ENCODE results near the gene PCYT1A. TPM values are rescaled to one million over a fixed set of nuclear protein-coding genes. Genes with fewer than 3 reads are reported as not detected.
A peak's percentile ranks its signal among the peaks of the same experiment; 100 is the strongest.

Gene PCYT1A
- 99.4 and 118 TPM in 2 replicates for total RNA-seq (2012; rRNA removed)

- Histone ChIP-seq H3K4me2 (ENCODE audit: low read length) (peak within 1 kb of the TSS; percentile 84), H3K4me3 (ENCODE audit: low read length) (peak within 1 kb of the TSS; percentile 93), H3K9me3 (replicated peaks; ENCODE audit: low read length) (no peaks in the 10 kb centered on the region), H3K27me3 (ENCODE audit: control insufficient read depth, insufficient read depth, low read length) (no peaks in the 10 kb centered on the region), H3K36me3 (ENCODE audit: insufficient read depth, low read length) (peaks cover 7% of the 10 kb centered on the region), H3K9ac (ENCODE audit: low read depth, low read length) (peak within 1 kb of the TSS; percentile 94), H3K4me1 (ENCODE audit: control insufficient read depth, insufficient read depth, low read length) (peaks cover 21% of the 10 kb centered on the region)
Measured at GRCh38 chr3:196287440-196288140, at the start of gene PCYT1A. TSS of gene PCYT1A (minus strand) at chr3:196287726. CDS start at chr3:196270531, 17,195 bp downstream.

- peaks cover 38% of the 10 kb centered on the region for H3K4me1 ChIP-seq (ENCODE audit: control insufficient read depth, insufficient read depth, low read length)
- H3K9me3 ChIP-seq (replicated peaks; ENCODE audit: low read length): no peaks in the 10 kb centered on the region
- H3K27me3 ChIP-seq (ENCODE audit: control insufficient read depth, insufficient read depth, low read length): no peaks in the 10 kb centered on the region
- no peak overlapping the region for H3K9ac ChIP-seq (ENCODE audit: low read depth, low read length)
- no peaks in the 10 kb centered on the region for H3K36me3 ChIP-seq (ENCODE audit: insufficient read depth, low read length)
- no peak overlapping the region for H3K4me3 ChIP-seq (ENCODE audit: low read length)
- H3K4me2 ChIP-seq (ENCODE audit: low read length): no peak overlapping the region
Measured at GRCh38 chr3:196336319-196337145, 49.0 kb upstream of the PCYT1A start.

GRCh38 chr3:196335503-196335948 lies 48.0 kb upstream of the PCYT1A start:
- no peaks in the 10 kb centered on the region for H3K9me3 ChIP-seq (replicated peaks; ENCODE audit: low read length)
- peaks cover 30% of the 10 kb centered on the region for H3K4me1 ChIP-seq (ENCODE audit: control insufficient read depth, insufficient read depth, low read length)
- H3K9ac ChIP-seq (ENCODE audit: low read depth, low read length): no peak overlapping the region
- H3K36me3 ChIP-seq (ENCODE audit: insufficient read depth, low read length): no peaks in the 10 kb centered on the region
- no peak overlapping the region for H3K4me2 ChIP-seq (ENCODE audit: low read length)
- H3K4me3 ChIP-seq (ENCODE audit: low read length): no peak overlapping the region
- no peaks in the 10 kb centered on the region for H3K27me3 ChIP-seq (ENCODE audit: control insufficient read depth, insufficient read depth, low read length)

DNA sequence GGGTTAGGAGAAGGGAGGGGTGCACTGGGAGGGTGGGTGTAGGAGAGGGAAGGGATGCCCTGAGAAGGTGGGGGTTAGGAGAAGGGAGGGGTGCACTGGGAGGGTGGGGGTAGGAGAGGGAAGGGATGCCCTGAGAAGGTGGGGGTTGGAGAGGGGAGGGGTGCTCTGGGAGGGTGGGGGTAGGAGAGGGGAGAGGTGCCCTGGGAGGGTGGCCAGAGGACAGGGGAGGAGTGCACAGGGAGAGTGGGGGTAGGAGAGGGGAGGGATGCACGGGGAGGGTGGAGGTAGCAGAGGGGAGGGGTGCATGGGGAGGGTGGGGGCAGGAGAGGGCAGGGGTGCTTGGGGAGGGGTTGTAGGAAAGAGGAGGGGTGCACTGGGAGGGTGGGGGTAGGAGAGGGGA lies 47.5 kb upstream of the PCYT1A start:
- Histone ChIP-seq H3K4me1 (ENCODE audit: control insufficient read depth, insufficient read depth, low read length) (peaks cover 25% of the 10 kb centered on the region), H3K27me3 (ENCODE audit: control insufficient read depth, insufficient read depth, low read length) (no peaks in the 10 kb centered on the region), H3K9me3 (replicated peaks; ENCODE audit: low read length) (no peaks in the 10 kb centered on the region), H3K9ac (ENCODE audit: low read depth, low read length) (no peak overlapping the region), H3K4me2 (ENCODE audit: low read length) (no peak overlapping the region), H3K4me3 (ENCODE audit: low read length) (no peak overlapping the region), H3K36me3 (ENCODE audit: insufficient read depth, low read length) (no peaks in the 10 kb centered on the region)

DNA sequence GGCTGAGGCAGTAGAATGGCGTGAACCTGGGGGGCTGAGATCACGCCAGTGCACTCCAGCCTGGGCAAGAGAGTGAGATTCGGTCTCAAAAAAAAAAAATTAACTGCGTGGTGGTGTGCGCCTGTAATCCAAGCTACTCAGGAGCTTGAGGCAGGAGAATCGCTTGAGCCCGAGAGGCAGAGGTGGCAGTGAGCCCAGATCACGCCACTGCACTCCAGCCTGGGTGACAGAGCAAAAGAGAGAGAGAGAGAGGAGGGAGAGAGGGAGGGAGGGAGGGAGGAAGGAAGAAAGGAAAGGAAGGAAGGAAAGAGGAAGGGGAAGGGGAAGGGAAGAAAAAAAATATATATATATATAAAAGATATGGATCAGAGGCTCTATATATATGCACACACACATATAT lies 44.6 kb upstream of the PCYT1A start:
- Histone ChIP-seq H3K4me3 (ENCODE audit: low read length) (no peak overlapping the region), H3K9ac (ENCODE audit: low read depth, low read length) (no peak overlapping the region), H3K36me3 (ENCODE audit: insufficient read depth, low read length) (no peaks in the 10 kb centered on the region), H3K4me1 (ENCODE audit: control insufficient read depth, insufficient read depth, low read length) (peaks cover 7% of the 10 kb centered on the region), H3K27me3 (ENCODE audit: control insufficient read depth, insufficient read depth, low read length) (no peaks in the 10 kb centered on the region), H3K4me2 (ENCODE audit: low read length) (no peak overlapping the region), H3K9me3 (replicated peaks; ENCODE audit: low read length) (no peaks in the 10 kb centered on the region)

- no peaks in the 10 kb centered on the region for H3K27me3 ChIP-seq (ENCODE audit: control insufficient read depth, insufficient read depth, low read length)
- no peaks in the 10 kb centered on the region for H3K9me3 ChIP-seq (replicated peaks; ENCODE audit: low read length)
- H3K4me3 ChIP-seq (ENCODE audit: low read length): no peak overlapping the region
- peaks cover 10% of the 10 kb centered on the region for H3K4me1 ChIP-seq (ENCODE audit: control insufficient read depth, insufficient read depth, low read length)
- H3K4me2 ChIP-seq (ENCODE audit: low read length): no peak overlapping the region
- H3K36me3 ChIP-seq (ENCODE audit: insufficient read depth, low read length): no peaks in the 10 kb centered on the region
- no peak overlapping the region for H3K9ac ChIP-seq (ENCODE audit: low read depth, low read length)
Measured at GRCh38 chr3:196327405-196327804, 39.9 kb upstream of the PCYT1A start.

DNA sequence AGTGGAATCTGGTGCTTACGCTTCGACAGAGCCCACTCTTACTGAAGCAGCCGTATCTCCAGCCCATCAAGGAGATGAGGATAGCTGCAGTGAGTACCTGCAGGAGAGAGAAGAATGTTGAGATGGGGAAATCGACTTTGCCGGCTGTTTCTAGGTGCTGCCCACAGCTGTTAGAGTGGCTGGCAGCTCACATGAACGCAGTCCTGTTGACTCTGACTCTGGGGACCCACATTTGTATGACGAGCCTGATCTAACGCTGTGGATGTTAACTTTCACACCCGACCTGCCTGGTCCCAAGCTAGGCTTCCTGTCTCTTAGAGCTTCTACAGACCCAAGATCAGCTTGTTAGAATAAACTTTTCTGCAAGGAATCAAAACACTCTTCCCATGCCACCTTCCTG lies 39.4 kb upstream of the PCYT1A start:
- Histone ChIP-seq H3K36me3 (ENCODE audit: insufficient read depth, low read length) (no peaks in the 10 kb centered on the region), H3K9ac (ENCODE audit: low read depth, low read length) (no peak overlapping the region), H3K4me2 (ENCODE audit: low read length) (no peak overlapping the region), H3K4me3 (ENCODE audit: low read length) (no peak overlapping the region), H3K9me3 (replicated peaks; ENCODE audit: low read length) (no peaks in the 10 kb centered on the region), H3K4me1 (ENCODE audit: control insufficient read depth, insufficient read depth, low read length) (peaks cover 10% of the 10 kb centered on the region), H3K27me3 (ENCODE audit: control insufficient read depth, insufficient read depth, low read length) (no peaks in the 10 kb centered on the region)

DNA sequence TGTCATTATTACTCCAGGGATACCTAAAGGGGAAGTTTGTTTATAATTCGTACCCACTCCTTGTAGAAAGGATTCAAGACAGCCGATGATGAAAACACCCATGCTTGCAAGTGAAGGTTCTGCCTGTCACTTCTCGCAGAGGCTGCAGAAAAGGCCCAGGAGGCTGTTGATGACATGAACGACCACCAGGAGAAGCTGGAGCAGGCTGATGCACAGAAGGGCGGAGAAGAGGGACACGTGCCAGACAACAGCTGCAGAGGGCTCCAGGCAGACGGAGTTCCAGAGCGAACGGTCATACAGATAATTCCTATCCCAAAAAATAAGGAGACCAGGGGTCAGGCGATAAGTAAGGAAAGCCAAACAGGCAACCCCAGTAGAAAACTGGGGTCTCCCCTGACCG lies 36.2 kb upstream of the PCYT1A start:
- Histone ChIP-seq H3K4me2 (ENCODE audit: low read length) (no peak overlapping the region), H3K36me3 (ENCODE audit: insufficient read depth, low read length) (no peaks in the 10 kb centered on the region), H3K27me3 (ENCODE audit: control insufficient read depth, insufficient read depth, low read length) (no peaks in the 10 kb centered on the region), H3K4me3 (ENCODE audit: low read length) (no peak overlapping the region), H3K9me3 (replicated peaks; ENCODE audit: low read length) (no peaks in the 10 kb centered on the region), H3K4me1 (ENCODE audit: control insufficient read depth, insufficient read depth, low read length) (peaks cover 10% of the 10 kb centered on the region), H3K9ac (ENCODE audit: low read depth, low read length) (no peak overlapping the region)

DNA sequence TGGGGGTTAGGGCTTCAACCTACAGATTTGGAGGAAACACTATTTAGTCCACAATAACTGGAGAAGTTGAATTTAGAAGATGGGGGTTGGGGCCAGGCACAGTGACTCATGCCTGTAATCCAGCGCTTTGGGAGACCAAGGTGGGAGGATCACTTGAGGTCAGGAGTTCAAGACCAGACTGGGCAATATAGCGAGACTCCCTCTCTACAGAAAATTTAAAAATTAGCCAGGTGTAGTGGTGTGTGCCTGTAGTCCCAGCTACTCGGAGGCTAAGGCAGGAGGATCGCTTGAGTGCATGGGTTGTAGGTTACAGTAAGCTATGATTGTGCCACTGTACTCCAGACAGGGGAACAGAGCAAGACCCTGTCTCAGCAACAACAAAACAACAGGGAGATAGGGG lies 35.5 kb upstream of the PCYT1A start:
- H3K4me1 ChIP-seq (ENCODE audit: control insufficient read depth, insufficient read depth, low read length): peaks cover 10% of the 10 kb centered on the region
- no peak overlapping the region for H3K9ac ChIP-seq (ENCODE audit: low read depth, low read length)
- H3K4me2 ChIP-seq (ENCODE audit: low read length): no peak overlapping the region

DNA sequence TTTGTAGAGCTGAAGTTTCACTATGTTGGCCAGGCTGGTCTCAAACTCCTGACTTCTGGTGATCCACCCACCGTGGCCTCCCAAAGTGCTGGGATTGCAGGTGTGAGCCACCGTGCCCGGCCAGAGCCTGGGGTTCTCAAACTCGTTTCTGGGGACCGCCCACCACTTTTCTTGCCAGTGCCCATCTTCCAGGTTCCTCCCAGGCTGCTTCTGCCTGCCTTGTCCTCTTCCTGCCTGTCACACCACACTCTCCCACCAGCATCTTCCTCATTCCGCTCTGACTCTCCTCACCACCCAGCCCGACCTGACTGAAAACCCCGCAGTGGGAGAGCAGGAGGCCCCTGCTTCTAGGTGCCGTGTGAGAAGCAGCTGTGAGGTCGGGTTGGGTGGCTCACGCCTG lies 33.6 kb upstream of the PCYT1A start:
- H3K4me2 ChIP-seq (ENCODE audit: low read length): no peak overlapping the region
- H3K27me3 ChIP-seq (ENCODE audit: control insufficient read depth, insufficient read depth, low read length): no peaks in the 10 kb centered on the region
- H3K9ac ChIP-seq (ENCODE audit: low read depth, low read length): no peak overlapping the region
- no peak overlapping the region for H3K4me3 ChIP-seq (ENCODE audit: low read length)
- H3K4me1 ChIP-seq (ENCODE audit: control insufficient read depth, insufficient read depth, low read length): peaks cover 7% of the 10 kb centered on the region
- H3K9me3 ChIP-seq (replicated peaks; ENCODE audit: low read length): no peaks in the 10 kb centered on the region
- H3K36me3 ChIP-seq (ENCODE audit: insufficient read depth, low read length): no peaks in the 10 kb centered on the region

More for the DNA sequence above, 35.5 kb upstream of the PCYT1A start:
- H3K9me3 ChIP-seq (replicated peaks; ENCODE audit: low read length): no peaks in the 10 kb centered on the region
- H3K27me3 ChIP-seq (ENCODE audit: control insufficient read depth, insufficient read depth, low read length): no peaks in the 10 kb centered on the region
- no peaks in the 10 kb centered on the region for H3K36me3 ChIP-seq (ENCODE audit: insufficient read depth, low read length)
- H3K4me3 ChIP-seq (ENCODE audit: low read length): no peak overlapping the region

DNA sequence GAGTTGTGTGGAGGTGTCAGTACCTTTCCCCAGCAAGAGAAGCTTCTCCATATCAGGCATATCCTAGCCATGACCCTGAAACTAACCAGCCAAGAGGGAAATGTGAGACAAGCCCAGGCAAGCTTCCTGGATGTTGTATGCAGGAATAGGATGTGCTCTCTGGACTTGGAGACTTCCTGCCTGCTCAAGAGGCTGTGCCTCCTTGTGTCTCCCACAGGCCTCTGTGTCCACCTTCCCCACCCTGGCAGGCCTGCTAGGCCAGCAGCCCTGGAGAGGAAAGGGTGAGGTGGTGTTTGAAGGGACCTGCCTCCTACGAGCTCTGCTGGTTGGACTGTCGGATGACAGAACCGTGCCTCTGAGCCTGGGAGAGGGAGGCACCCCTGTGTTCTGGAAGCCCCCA lies 32.6 kb upstream of the PCYT1A start:
- Histone ChIP-seq H3K9me3 (replicated peaks; ENCODE audit: low read length) (no peaks in the 10 kb centered on the region), H3K27me3 (ENCODE audit: control insufficient read depth, insufficient read depth, low read length) (no peaks in the 10 kb centered on the region), H3K4me2 (ENCODE audit: low read length) (no peak overlapping the region), H3K9ac (ENCODE audit: low read depth, low read length) (no peak overlapping the region), H3K36me3 (ENCODE audit: insufficient read depth, low read length) (no peaks in the 10 kb centered on the region), H3K4me3 (ENCODE audit: low read length) (no peak overlapping the region), H3K4me1 (ENCODE audit: control insufficient read depth, insufficient read depth, low read length) (peaks cover 7% of the 10 kb centered on the region)
